Lung (tissue), 12 donors: ENCODE measurements around the gene AK8. TPM values are rescaled to one million over a fixed set of nuclear protein-coding genes. Genes with fewer than 3 reads are reported as not detected.

Experiments
- ATAC-seq: fragments of 200-7000 bp; cut with Tn5 transposase; one replicate; pipeline ENCODE4 v1.9.1; 2020; ENCODE audit warnings: moderate number of reproducible peaks; ENCODE audit not compliant: insufficient read depth, low FRiP score
- DNase-seq, 3 donors: peaks; one replicate each; pipeline ENCODE4 v3.0.0-alpha.2; 2013 to 2017
- H3K27ac ChIP-seq, 2 donors: one replicate each; pipeline ENCODE4 v1.5.1; 2013; ENCODE audit warnings: mild to moderate bottlenecking in 2 of 2, moderate library complexity in 2 of 2, control low read depth in 1 of 2, inconsistent platforms in 1 of 2, low read depth in 1 of 2, low read length in 1 of 2
- H3K27me3 ChIP-seq, 3 donors: one replicate each; pipeline ENCODE4 v1.5.1; 2013; ENCODE audit warnings: low read length in 2 of 3; ENCODE audit not compliant: control insufficient read depth in 3 of 3, insufficient read depth in 3 of 3
- H3K36me3 ChIP-seq, 4 donors: one replicate each; pipeline ENCODE4 v1.5.1; 2013; ENCODE audit warnings: low read length in 4 of 4, mild to moderate bottlenecking in 1 of 4, moderate library complexity in 1 of 4; ENCODE audit not compliant: control insufficient read depth in 4 of 4, insufficient read depth in 4 of 4
- H3K4me1 ChIP-seq, 5 donors: one replicate each; pipeline ENCODE4 v1.5.1; 2013; ENCODE audit warnings: low read length in 5 of 5, mild to moderate bottlenecking in 2 of 5, moderate library complexity in 1 of 5; ENCODE audit not compliant: control insufficient read depth in 5 of 5, insufficient read depth in 5 of 5
- H3K4me3 ChIP-seq: one replicate; pipeline ENCODE4 v1.5.1; 2013; ENCODE audit warnings: mild to moderate bottlenecking, control low read depth, moderate library complexity
- H3K9ac ChIP-seq, 2 donors: one replicate each; pipeline ENCODE4 v1.5.1; 2013; ENCODE audit warnings: low read length in 2 of 2, control low read depth in 1 of 2; ENCODE audit not compliant: insufficient read depth in 1 of 2
- H3K9me3 ChIP-seq, 4 donors: one replicate each; pipeline ENCODE4 v1.5.1; 2013; ENCODE audit warnings: low read length in 3 of 4, mild to moderate bottlenecking in 1 of 4, moderate library complexity in 1 of 4; ENCODE audit not compliant: control insufficient read depth in 4 of 4, insufficient read depth in 3 of 4
- CTCF ChIP-seq: IDR thresholded peaks from 2 replicates; pipeline ENCODE4 v1.5.1; 2012; ENCODE audit warnings: mild to moderate bottlenecking; ENCODE audit errors: control extremely low read depth, extremely low read depth
- WGBS, 2 donors: extraction: QIAGEN DNeasy Blood & Tissue Kit; methylation state at CpG; one replicate each; pipeline ENCODE4 v1.1.7; 2013; 5-methylcytosine and 5-hydroxymethylcytosine counted together
- polyA plus RNA-seq, 2 donors: library from polyadenylated mRNA; stranded (reverse); fragments of 200-250 nt; gene quantifications; one replicate each; pipeline ENCODE4 v1.2.1, GENCODE V29; 2013
- total RNA-seq, 2 donors: library from RNA; depleted of rRNA in 1 of 2; stranded (reverse); fragments of >200 nt in 1 of 2; gene quantifications; one replicate each; pipeline ENCODE4 v1.2.1, GENCODE V29; 2014 to 2021
- donor health status: control.
- donor health status: control.
- donor health status: Bipolar disorder and iron deficiency.
- donor health status: healthy.
- donor health status: DM: yes; HTN: yes; CAD: no.

AK8 gene
- total and polyA plus RNA-seq, 4 donors, result 1.9 to 10.6 (median 3.7) TPM

- Histone ChIP-seq H3K4me1 (peaks cover 0 to 9% (median 0%) of the 10 kb centered on the region in 5 donors), H3K9me3 (no peaks in the 10 kb centered on the region), H3K9ac (no peak overlapping the region), H3K27me3 (no peaks in the 10 kb centered on the region), H3K27ac (no peak overlapping the region), H3K36me3 (peaks cover 0 to 4% (median 3%) of the 10 kb centered on the region in 4 donors), H3K4me3 (no peak overlapping the region)
- ATAC-seq (no peak), DNase-seq (no peak)
- TF ChIP-seq CTCF, result no peak
- 83 to 87% methylated on average over 7 of the region's 7 CpGs for WGBS, 2 donors
Measured at GRCh38 chr9:132880324-132880661, 2.2 kb upstream of the AK8 start.

- no peak for TF ChIP-seq CTCF
- H3K9me3 ChIP-seq, result no peaks in the 10 kb centered on the region
- H3K27ac ChIP-seq, result no peak overlapping the region
- H3K9ac ChIP-seq, result peak overlapping the region in 1 of 2 donors; percentile 79
- no peak overlapping the region for H3K4me3 ChIP-seq
- WGBS, 2 donors, result 73 to 86% methylated on average over 6 of the region's 6 CpGs
- H3K27me3 ChIP-seq, result no peaks in the 10 kb centered on the region
- H3K4me1 ChIP-seq, result peaks cover 0 to 9% (median 0%) of the 10 kb centered on the region in 5 donors
- no peak for DNase-seq
- peaks cover 0 to 4% (median 3%) of the 10 kb centered on the region in 4 donors for H3K36me3 ChIP-seq
- ATAC-seq, result no peak
Measured at GRCh38 chr9:132879457-132880323, 1.6 kb upstream of the AK8 start.

- 19 to 23% methylated on average over 42 of the region's 42 CpGs for WGBS, 2 donors
- peak within 1 kb of the TSS; percentile 84 for H3K4me3 ChIP-seq
- H3K4me1 ChIP-seq, result peaks cover 0 to 9% (median 0%) of the 10 kb centered on the region in 5 donors
- no peak for TF ChIP-seq CTCF
- peak within 1 kb of the TSS; percentile 79 to 90 for H3K9ac ChIP-seq
- H3K27me3 ChIP-seq, result no peaks in the 10 kb centered on the region
- DNase-seq, result peak; percentile 79 to 89 (median 84)
- no peaks in the 10 kb centered on the region for H3K9me3 ChIP-seq
- H3K36me3 ChIP-seq, result no peaks in the 10 kb centered on the region
- ATAC-seq, result peak; percentile 68
- peak within 1 kb of the TSS; percentile 76 to 86 for H3K27ac ChIP-seq
Measured at GRCh38 chr9:132878695-132879456, 792 bp upstream of the AK8 start, which contains the start of gene SPACA9. Gene SPACA9 (plus strand): TSS chr9:132878898. CDS start chr9:132883948, 5,050 bp downstream.
